Sigmoid colon (tissue), 4 donors: ENCODE data around the gene GPC3.

Source experiments
- CTCF ChIP-seq, 4 experiments: fragments of 450-650 bp in 3 of 4; fragments of 200-600 bp in 1 of 4; IDR thresholded peaks; one replicate each; pipeline ENCODE4 v1.5.1; 2016 to 2019; ENCODE audit warnings: antibody characterized with exemption in 4 of 4, mild to moderate bottlenecking in 3 of 4, moderate library complexity in 2 of 4
- EP300 ChIP-seq, 4 donors: sonication (generic); formaldehyde crosslinking; IDR thresholded peaks; one replicate each; pipeline ENCODE4 v1.6.1; 2017; ENCODE audit warnings: antibody characterized with exemption in 4 of 4
- POLR2A ChIP-seq, 2 donors: fragments of 450-650 bp; IDR thresholded peaks; one replicate each; pipeline ENCODE4 v1.6.1; 2016; ENCODE audit warnings: antibody characterized with exemption in 2 of 2, mild to moderate bottlenecking in 2 of 2, moderate library complexity in 2 of 2
- POLR2AphosphoS5 ChIP-seq, 4 donors: sonication (generic); formaldehyde crosslinking; IDR thresholded peaks; one replicate each; pipeline ENCODE4 v1.6.1; 2017; ENCODE audit warnings: antibody characterized with exemption in 4 of 4

GRCh38 chrX:133929836-133930464, 55.4 kb downstream of the GPC3 start:
- TF ChIP-seq POLR2AphosphoS5 (IDR thresholded peaks at IDR 0.05) (no peak), CTCF (IDR thresholded peaks at IDR 0.05) (no peak), EP300 (IDR thresholded peaks at IDR 0.05) (no peak), POLR2A (IDR thresholded peaks at IDR 0.05) (no peak)
